CD4-positive, alpha-beta memory T cell (primary cell): ENCODE measurements around the gene CNTD1. TPM values are rescaled to one million over a fixed set of nuclear protein-coding genes. Genes with fewer than 3 reads are reported as not detected.
"Not testable (repeated sequence)": the region's sequence is repeated elsewhere in the genome, so short reads cannot be mapped to it uniquely, and the experiment has no call there.

ENCODE experiments used
- CTCF ChIA-PET: fragments of 350-600 bp; sonication (Branson Sonifier 250); formaldehyde crosslinking; loops from one replicate; lab custom pipeline; 2021; ENCODE audit warnings: inconsistent platforms; ENCODE audit not compliant: partially characterized antibody; lab: Charles Lee
- POLR2A ChIA-PET: fragments of 350-600 bp; sonication (Branson Sonifier 250); formaldehyde crosslinking; loops from one replicate; lab custom pipeline; 2021; ENCODE audit not compliant: partially characterized antibody; lab: Charles Lee
- DNase-seq, 5 donors: peaks; one replicate each; pipeline versions ENCODE4 v3.0.0 to v3.0.0-alpha.2; 2020 to 2022; ENCODE audit warnings: mixed read lengths in 1 of 5
- H3K27ac ChIP-seq: one replicate; pipeline ENCODE4 v1.7.0; 2013; ENCODE audit warnings: low read depth, low read length
- H3K27me3 ChIP-seq: 2 replicates; pipeline ENCODE4 v1.7.0; 2013; ENCODE audit warnings: mild to moderate bottlenecking, low read length, moderate library complexity; ENCODE audit not compliant: insufficient read depth
- H3K36me3 ChIP-seq: 2 replicates; pipeline ENCODE4 v1.7.0; 2013; ENCODE audit warnings: mild to moderate bottlenecking, low read length, moderate library complexity; ENCODE audit not compliant: insufficient read depth
- H3K4me1 ChIP-seq: 2 replicates; pipeline ENCODE4 v1.7.0; 2013; ENCODE audit warnings: mild to moderate bottlenecking, low read length, moderate library complexity; ENCODE audit not compliant: insufficient read depth
- H3K4me3 ChIP-seq, 2 donors: one replicate each; pipeline ENCODE4 v1.7.0; 2013; ENCODE audit warnings: low read length in 2 of 2, mild to moderate bottlenecking in 1 of 2
- H3K9me3 ChIP-seq, 2 donors: one replicate each; pipeline ENCODE4 v1.7.0; 2013; ENCODE audit warnings: low read length in 2 of 2, control low read depth in 1 of 2; ENCODE audit not compliant: control insufficient read depth in 1 of 2
- H3K27ac Mint-ChIP-seq, 7 donors: one replicate each; pipeline ENCODE4 v1.8.0; 2020 to 2021; ENCODE audit warnings: mixed read lengths in 7 of 7, mild to moderate bottlenecking in 6 of 7, inconsistent platforms in 3 of 7, moderate library complexity in 3 of 7
- H3K27me3 Mint-ChIP-seq, 2 donors: one replicate each; pipeline ENCODE4 v1.8.0; 2020 to 2021; ENCODE audit warnings: mixed read lengths in 2 of 2
- H3K36me3 Mint-ChIP-seq, 2 donors: one replicate each; pipeline ENCODE4 v1.8.0; 2020 to 2021; ENCODE audit warnings: mixed read lengths in 2 of 2, inconsistent platforms in 1 of 2, mild to moderate bottlenecking in 1 of 2
- H3K4me1 Mint-ChIP-seq, 4 donors: one replicate each; pipeline ENCODE4 v1.8.0; 2020 to 2021; ENCODE audit warnings: mixed read lengths in 4 of 4, mild to moderate bottlenecking in 1 of 4
- H3K4me3 Mint-ChIP-seq, 8 donors: one replicate each; pipeline ENCODE4 v1.8.0; 2020 to 2021; ENCODE audit warnings: mixed read lengths in 8 of 8, mild to moderate bottlenecking in 7 of 8, moderate library complexity in 6 of 8, inconsistent platforms in 3 of 8
- H3K9me3 Mint-ChIP-seq, 8 donors: one replicate each; pipeline ENCODE4 v1.8.0; 2020 to 2021; ENCODE audit warnings: mixed read lengths in 8 of 8, mild to moderate bottlenecking in 5 of 8, inconsistent platforms in 3 of 8, moderate library complexity in 1 of 8
- intact Hi-C: fragments of 100-400 bp; cut with micrococcal nuclease; formaldehyde crosslinking; loops from one replicate; pipeline ENCODE4 v1.15.1; 2023
- polyA plus RNA-seq, 2 donors: library from polyadenylated mRNA; unstranded; fragments of 300-500 nt; fragmentation: Illumina TruSeq; gene quantifications; one replicate each; pipeline ENCODE4 v1.2.3, GENCODE V29; 2021
- total RNA-seq, 2 experiments: library from RNA; stranded (reverse); gene quantifications; one replicate each; pipeline ENCODE4 v1.2.3, GENCODE V29; 2021

Gene CNTD1
- total and polyA plus RNA-seq, 4 experiments from 2014 or later: 0.22 to 0.43 TPM; not detected in 2

DNA sequence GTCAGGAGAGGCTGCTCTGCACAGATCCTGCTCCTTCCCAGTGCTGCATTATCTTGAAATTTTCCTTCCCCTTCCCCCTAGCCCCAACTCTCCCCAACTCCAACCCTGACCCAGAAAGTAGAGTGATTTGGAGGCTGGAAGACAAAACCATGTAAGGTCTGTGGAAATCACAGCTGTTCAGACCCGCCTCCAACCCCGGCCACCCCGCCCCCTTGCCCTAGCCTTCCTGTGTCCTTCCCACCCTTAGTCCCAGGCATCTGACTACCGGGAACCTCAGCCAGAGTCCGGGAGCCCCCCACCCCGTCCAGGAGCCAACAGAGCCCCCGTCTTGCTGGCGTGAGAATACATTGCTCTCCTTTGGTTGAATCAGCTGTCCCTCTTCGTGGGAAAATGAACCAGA is 52.3 kb downstream of the CNTD1 start, which contains the start of gene AOC3:
AOC3 (plus strand) TSS at position 246 of the 400 bp plus-strand sequence; CDS start at position 391, 145 bp downstream.
- intact Hi-C loops: no loop called here
- no peak within 1 kb of the TSS for H3K27ac ChIP-seq
- POLR2A ChIA-PET: no interaction called here

DNA sequence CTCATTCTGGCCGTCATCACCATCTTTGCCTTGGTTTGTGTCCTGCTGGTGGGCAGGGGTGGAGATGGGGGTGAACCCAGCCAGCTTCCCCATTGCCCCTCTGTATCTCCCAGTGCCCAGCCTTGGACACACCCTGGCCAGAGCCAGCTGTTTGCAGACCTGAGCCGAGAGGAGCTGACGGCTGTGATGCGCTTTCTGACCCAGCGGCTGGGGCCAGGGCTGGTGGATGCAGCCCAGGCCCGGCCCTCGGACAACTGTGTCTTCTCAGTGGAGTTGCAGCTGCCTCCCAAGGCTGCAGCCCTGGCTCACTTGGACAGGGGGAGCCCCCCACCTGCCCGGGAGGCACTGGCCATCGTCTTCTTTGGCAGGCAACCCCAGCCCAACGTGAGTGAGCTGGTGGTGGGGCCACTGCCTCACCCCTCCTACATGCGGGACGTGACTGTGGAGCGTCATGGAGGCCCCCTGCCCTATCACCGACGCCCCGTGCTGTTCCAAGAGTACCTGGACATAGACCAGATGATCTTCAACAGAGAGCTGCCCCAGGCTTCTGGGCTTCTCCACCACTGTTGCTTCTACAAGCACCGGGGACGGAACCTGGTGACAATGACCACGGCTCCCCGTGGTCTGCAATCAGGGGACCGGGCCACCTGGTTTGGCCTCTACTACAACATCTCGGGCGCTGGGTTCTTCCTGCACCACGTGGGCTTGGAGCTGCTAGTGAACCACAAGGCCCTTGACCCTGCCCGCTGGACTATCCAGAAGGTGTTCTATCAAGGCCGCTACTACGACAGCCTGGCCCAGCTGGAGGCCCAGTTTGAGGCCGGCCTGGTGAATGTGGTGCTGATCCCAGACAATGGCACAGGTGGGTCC is 52.9 kb downstream of the CNTD1 start:
- H3K9me3 Mint-ChIP-seq, intact Hi-C loops, H3K27me3 Mint-ChIP-seq, H3K36me3 ChIP-seq, H3K4me3 Mint-ChIP-seq, H3K36me3 Mint-ChIP-seq, H3K27me3 ChIP-seq, H3K27ac ChIP-seq, H3K4me1 Mint-ChIP-seq, H3K4me3 ChIP-seq, H3K9me3 ChIP-seq, POLR2A ChIA-PET, H3K4me1 ChIP-seq, H3K27ac Mint-ChIP-seq, CTCF ChIA-PET, DNase-seq: not testable (repeated sequence)

More for the DNA sequence above, 52.3 kb downstream of the CNTD1 start, which contains the start of gene AOC3:
- no peaks in the 10 kb centered on the region for H3K9me3 ChIP-seq
- no peaks in the 10 kb centered on the region for H3K4me1 ChIP-seq
- DNase-seq: no peak
- Mint-ChIP-seq H3K36me3 (peaks cover 0 to 4% of the 10 kb centered on the region in 2 donors), H3K27ac (no peak within 1 kb of the TSS), H3K9me3 (no peaks in the 10 kb centered on the region), H3K4me3 (no peak within 1 kb of the TSS), H3K27me3 (peaks cover 2 to 3% of the 10 kb centered on the region in 2 donors), H3K4me1 (peaks cover 0 to 2% (median 2%) of the 10 kb centered on the region in 4 donors)
- no peak within 1 kb of the TSS for H3K4me3 ChIP-seq
- H3K36me3 ChIP-seq: no peaks in the 10 kb centered on the region
- H3K27me3 ChIP-seq: no peaks in the 10 kb centered on the region
- CTCF ChIA-PET: no interaction called here

DNA sequence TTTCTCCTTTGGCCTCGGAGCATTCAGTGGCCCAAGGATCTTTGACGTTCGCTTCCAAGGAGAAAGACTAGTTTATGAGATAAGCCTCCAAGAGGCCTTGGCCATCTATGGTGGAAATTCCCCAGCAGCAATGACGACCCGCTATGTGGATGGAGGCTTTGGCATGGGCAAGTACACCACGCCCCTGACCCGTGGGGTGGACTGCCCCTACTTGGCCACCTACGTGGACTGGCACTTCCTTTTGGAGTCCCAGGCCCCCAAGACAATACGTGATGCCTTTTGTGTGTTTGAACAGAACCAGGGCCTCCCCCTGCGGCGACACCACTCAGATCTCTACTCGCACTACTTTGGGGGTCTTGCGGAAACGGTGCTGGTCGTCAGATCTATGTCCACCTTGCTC is 53.7 kb downstream of the CNTD1 start:
- Histone ChIP-seq H3K27me3 (no peaks in the 10 kb centered on the region), H3K27ac (no peak overlapping the region), H3K4me3 (no peak overlapping the region), H3K36me3 (no peaks in the 10 kb centered on the region), H3K4me1 (no peaks in the 10 kb centered on the region), H3K9me3 (no peaks in the 10 kb centered on the region)
- intact Hi-C loops: no loop called here
- H3K4me1 Mint-ChIP-seq: no peaks in the 10 kb centered on the region
- no peak overlapping the region for H3K4me3 Mint-ChIP-seq
- POLR2A ChIA-PET: no interaction called here
- H3K27me3 Mint-ChIP-seq: peaks cover 3 to 5% of the 10 kb centered on the region in 2 donors
- H3K36me3 Mint-ChIP-seq: no peaks in the 10 kb centered on the region
- no peaks in the 10 kb centered on the region for H3K9me3 Mint-ChIP-seq
- no peak for DNase-seq
- H3K27ac Mint-ChIP-seq: no peak overlapping the region
- CTCF ChIA-PET: no interaction called here

DNA sequence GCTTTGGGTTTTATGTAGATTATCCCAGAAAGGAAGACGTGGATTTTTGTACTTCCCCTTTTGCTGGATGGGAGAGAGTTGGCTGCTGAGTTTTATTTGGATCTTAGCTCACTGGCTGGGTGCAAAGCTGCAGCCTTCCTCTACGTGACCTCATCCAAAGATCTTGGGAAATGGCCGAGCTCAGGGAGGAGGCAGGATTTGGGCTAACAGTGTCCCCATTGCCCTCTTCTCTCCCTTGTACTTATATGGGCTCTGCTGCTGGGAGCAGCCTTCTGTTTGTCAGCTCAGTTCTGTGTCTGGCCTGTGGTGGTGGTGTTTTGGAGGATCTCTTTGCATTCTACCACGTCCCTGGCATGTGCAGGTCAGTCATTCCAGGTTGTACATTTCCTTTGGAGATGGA is 54.3 kb downstream of the CNTD1 start:
- Histone ChIP-seq H3K4me1 (no peaks in the 10 kb centered on the region), H3K27me3 (no peaks in the 10 kb centered on the region), H3K9me3 (no peaks in the 10 kb centered on the region), H3K27ac (no peak overlapping the region), H3K4me3 (no peak overlapping the region), H3K36me3 (no peaks in the 10 kb centered on the region)
- H3K4me1 Mint-ChIP-seq: no peaks in the 10 kb centered on the region
- ChIA-PET POLR2A (no interaction called here), CTCF (no interaction called here)
- no peak for DNase-seq
- peaks cover 3 to 5% of the 10 kb centered on the region in 2 donors for H3K27me3 Mint-ChIP-seq
- no peaks in the 10 kb centered on the region for H3K9me3 Mint-ChIP-seq
- H3K36me3 Mint-ChIP-seq: no peaks in the 10 kb centered on the region
- H3K27ac Mint-ChIP-seq: no peak overlapping the region
- no peak overlapping the region for H3K4me3 Mint-ChIP-seq
- intact Hi-C loops: no loop called here

DNA sequence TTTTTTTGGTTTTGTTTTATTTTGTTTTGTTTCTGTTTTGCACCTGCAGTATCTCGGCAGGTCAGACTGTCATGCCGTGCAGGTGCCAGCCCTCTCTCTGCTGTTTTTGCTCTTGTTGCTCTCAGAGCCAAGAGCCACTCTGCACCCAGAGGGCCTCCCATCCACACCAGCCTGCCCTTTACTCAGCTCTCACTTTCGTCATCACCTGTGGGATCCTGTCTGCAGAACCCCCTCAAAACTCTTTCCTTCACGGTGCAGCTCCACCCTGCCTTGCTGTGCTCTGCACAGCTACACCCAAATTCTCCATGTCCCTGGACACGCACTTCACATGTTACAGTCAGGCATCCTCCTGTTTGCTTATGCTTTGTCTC is 54.9 kb downstream of the CNTD1 start:
- Mint-ChIP-seq H3K4me1 (no peaks in the 10 kb centered on the region), H3K27me3 (peaks cover 4 to 5% of the 10 kb centered on the region in 2 donors), H3K36me3 (no peaks in the 10 kb centered on the region), H3K27ac (peak overlapping the region in 1 of 7 donors; percentile 80), H3K9me3 (no peaks in the 10 kb centered on the region), H3K4me3 (no peak overlapping the region)
- DNase-seq: no peak
- Histone ChIP-seq H3K4me3 (no peak overlapping the region), H3K27me3 (no peaks in the 10 kb centered on the region), H3K9me3 (no peaks in the 10 kb centered on the region), H3K27ac (no peak overlapping the region), H3K4me1 (no peaks in the 10 kb centered on the region), H3K36me3 (no peaks in the 10 kb centered on the region)
- intact Hi-C loops: no loop called here
- CTCF ChIA-PET: no interaction called here
- POLR2A ChIA-PET: no interaction called here

DNA sequence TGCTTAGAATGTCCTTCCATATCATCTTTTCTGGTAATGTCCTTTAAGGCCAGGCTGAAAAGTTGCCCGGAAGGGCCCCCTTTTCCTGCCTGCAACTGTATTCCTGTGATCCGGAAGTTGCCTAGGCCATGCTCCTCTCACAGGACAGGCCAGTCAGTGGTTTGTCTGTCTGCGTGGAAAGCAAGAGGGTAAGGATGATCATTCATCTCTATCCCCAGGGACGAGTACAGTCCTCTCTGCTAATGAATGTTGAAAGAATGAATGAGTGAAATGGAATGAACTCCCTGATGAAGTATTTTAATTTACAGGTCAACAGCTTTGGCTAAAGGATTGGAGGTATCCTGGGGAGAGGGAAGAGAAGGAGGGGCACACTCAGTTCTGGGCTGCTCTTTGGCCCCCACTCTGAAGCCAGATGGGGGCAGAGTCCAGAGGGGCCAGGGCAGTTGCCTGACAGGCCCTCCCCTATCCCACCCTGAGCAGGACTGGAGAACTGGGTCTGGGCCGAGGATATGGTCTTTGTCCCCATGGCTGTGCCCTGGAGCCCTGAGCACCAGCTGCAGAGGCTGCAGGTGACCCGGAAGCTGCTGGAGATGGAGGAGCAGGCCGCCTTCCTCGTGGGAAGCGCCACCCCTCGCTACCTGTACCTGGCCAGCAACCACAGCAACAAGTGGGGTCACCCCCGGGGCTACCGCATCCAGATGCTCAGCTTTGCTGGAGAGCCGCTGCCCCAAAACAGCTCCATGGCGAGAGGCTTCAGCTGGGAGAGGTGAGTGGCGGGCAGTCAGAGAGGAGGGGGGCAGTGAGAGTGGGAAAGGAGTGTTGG is 55.5 kb downstream of the CNTD1 start:
- no peaks in the 10 kb centered on the region for H3K9me3 Mint-ChIP-seq
- H3K27ac Mint-ChIP-seq: peak overlapping the region in 1 of 7 donors; percentile 80
- Histone ChIP-seq H3K4me1 (no peaks in the 10 kb centered on the region), H3K27me3 (no peaks in the 10 kb centered on the region), H3K27ac (no peak overlapping the region), H3K4me3 (no peak overlapping the region), H3K9me3 (no peaks in the 10 kb centered on the region), H3K36me3 (no peaks in the 10 kb centered on the region)
- intact Hi-C loops: no loop called here
- H3K4me1 Mint-ChIP-seq: no peaks in the 10 kb centered on the region
- no peak for DNase-seq
- POLR2A ChIA-PET: interaction anchor here (0.6 kb wide), 1 partner anchor 8 kb away, joined by 3 read pairs; no protein-coding TSS in a partner anchor
- peaks cover 4 to 5% of the 10 kb centered on the region in 2 donors for H3K27me3 Mint-ChIP-seq
- CTCF ChIA-PET: no interaction called here
- no peaks in the 10 kb centered on the region for H3K36me3 Mint-ChIP-seq
- H3K4me3 Mint-ChIP-seq: no peak overlapping the region

DNA sequence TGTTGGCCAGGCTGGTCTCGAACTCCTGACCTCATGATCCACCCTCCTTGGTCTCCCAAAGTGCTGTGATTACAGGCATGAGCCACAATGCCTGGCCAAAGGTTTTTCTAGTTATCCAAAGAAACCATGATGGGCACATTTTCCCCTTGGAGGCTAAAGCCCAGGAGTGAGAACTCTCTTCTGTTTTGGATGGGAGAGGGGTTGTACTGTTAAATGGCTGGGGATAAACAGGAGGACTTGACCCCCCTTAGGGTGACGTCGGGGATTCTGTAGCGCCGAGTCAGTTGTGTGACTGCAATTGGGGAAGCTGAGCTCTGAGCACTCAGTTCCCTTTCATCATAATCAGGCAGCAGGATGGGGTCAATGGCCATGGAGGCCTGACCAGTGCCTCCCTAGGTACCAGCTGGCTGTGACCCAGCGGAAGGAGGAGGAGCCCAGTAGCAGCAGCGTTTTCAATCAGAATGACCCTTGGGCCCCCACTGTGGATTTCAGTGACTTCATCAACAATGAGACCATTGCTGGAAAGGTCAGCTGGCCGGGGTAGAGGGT is 56.5 kb downstream of the CNTD1 start:
- POLR2A ChIA-PET: interaction anchor here (0.6 kb wide), 1 partner anchor 9 kb away, joined by 3 read pairs; no protein-coding TSS in a partner anchor
- no peak overlapping the region for H3K4me3 ChIP-seq

More for the DNA sequence above, 56.5 kb downstream of the CNTD1 start:
- Histone ChIP-seq H3K4me1 (no peaks in the 10 kb centered on the region), H3K27me3 (no peaks in the 10 kb centered on the region), H3K27ac (no peak overlapping the region), H3K9me3 (no peaks in the 10 kb centered on the region), H3K36me3 (no peaks in the 10 kb centered on the region)
- Mint-ChIP-seq H3K36me3 (no peaks in the 10 kb centered on the region), H3K4me1 (no peaks in the 10 kb centered on the region), H3K27ac (no peak overlapping the region), H3K4me3 (no peak overlapping the region), H3K9me3 (no peaks in the 10 kb centered on the region), H3K27me3 (peaks cover 4 to 5% of the 10 kb centered on the region in 2 donors)
- intact Hi-C loops: no loop called here
- DNase-seq: no peak
- CTCF ChIA-PET: no interaction called here
